Caco-2 (cell line): Measurements from ENCODE around the gene FAM174C. TPM values are rescaled to one million over a fixed set of nuclear protein-coding genes. Genes with fewer than 3 reads are reported as not detected.

ENCODE experiments used
- BruUV-seq: library from RNA; stranded (reverse); fragments of 400-500 nt; replicated peaks from 2 replicates; lab custom pipeline; 2021; lab: Mats Ljungman, UMichigan
- CTCF ChIA-PET: fragments of 300-600 bp; sonication (Branson Sonifier 250); formaldehyde crosslinking; loops from one replicate; lab custom pipeline; 2022; ENCODE audit warnings: antibody characterized with exemption; lab: Charles Lee
- POLR2A ChIA-PET: fragments of 300-600 bp; sonication (Branson Sonifier 250); formaldehyde crosslinking; loops from one replicate; lab custom pipeline; 2022; ENCODE audit warnings: antibody characterized with exemption; lab: Charles Lee
- DNase-seq, 2 experiments: peaks; one replicate each; pipeline versions ENCODE4 v3.0.0 to v3.0.0-alpha.2; 2020 to 2022
- H3K27me3 ChIP-seq: replicated peaks from 2 replicates; pipeline ENCODE4 v1.6.0; 2011; ENCODE audit warnings: low read length; ENCODE audit not compliant: control insufficient read depth, insufficient read depth
- H3K36me3 ChIP-seq: 2 replicates; pipeline ENCODE4 v1.5.1; 2011; ENCODE audit warnings: low read length; ENCODE audit not compliant: control insufficient read depth, insufficient read depth
- H3K4me1 ChIP-seq: fragments of 250-450 bp; sonication (Bioruptor Pico); 2 replicates; pipeline ENCODE4 v1.5.1; 2020; ENCODE audit warnings: mild to moderate bottlenecking
- H3K4me3 ChIP-seq: 2 replicates; pipeline ENCODE4 v1.5.1; 2011; ENCODE audit warnings: low read depth, mild to moderate bottlenecking, control low read depth, low read length
- H3K9me3 ChIP-seq: fragments of 250-450 bp; sonication (Bioruptor Pico); 2 replicates; pipeline ENCODE4 v1.5.1; 2020; ENCODE audit warnings: mild to moderate bottlenecking, moderate library complexity
- H3K27ac Mint-ChIP-seq: one replicate; pipeline ENCODE4 v1.8.0; 2022; ENCODE audit warnings: mixed read lengths; ENCODE audit not compliant: unreplicated experiment
- H3K27me3 Mint-ChIP-seq: one replicate; pipeline ENCODE4 v1.8.0; 2022; ENCODE audit warnings: mixed read lengths; ENCODE audit not compliant: insufficient read depth, unreplicated experiment
- H3K36me3 Mint-ChIP-seq: one replicate; pipeline ENCODE4 v1.8.0; 2022; ENCODE audit warnings: mild to moderate bottlenecking, mixed read lengths; ENCODE audit not compliant: insufficient read depth, unreplicated experiment
- H3K4me1 Mint-ChIP-seq: one replicate; pipeline ENCODE4 v1.8.0; 2022; ENCODE audit warnings: low read depth, mixed read lengths; ENCODE audit not compliant: unreplicated experiment
- H3K4me3 Mint-ChIP-seq: one replicate; pipeline ENCODE4 v1.8.0; 2022; ENCODE audit warnings: mild to moderate bottlenecking, moderate library complexity, mixed read lengths; ENCODE audit not compliant: unreplicated experiment
- H3K9me3 Mint-ChIP-seq: one replicate; pipeline ENCODE4 v1.8.0; 2022; ENCODE audit warnings: mixed read lengths; ENCODE audit not compliant: unreplicated experiment
- CTCF ChIP-seq, 2 experiments: fragments of 200-600 bp in 1 of 2; IDR thresholded peaks; 1 replicate in 1 of 2; 2 replicates in 1 of 2; pipeline versions ENCODE4 v1.5.1 to v1.8.0; 2011 to 2022; ENCODE audit warnings: antibody characterized with exemption in 1 of 2, control low read depth in 1 of 2, inconsistent platforms in 1 of 2, low read depth in 1 of 2, low read length in 1 of 2, mild to moderate bottlenecking in 1 of 2, moderate library complexity in 1 of 2; ENCODE audit not compliant: insufficient read depth in 1 of 2, severe bottlenecking in 1 of 2, unreplicated experiment in 1 of 2
- intact Hi-C: fragments of 100-400 bp; cut with micrococcal nuclease; formaldehyde crosslinking; loops from one replicate; pipeline ENCODE4 v1.10.0; 2022; ENCODE audit not compliant: unreplicated experiment
- total RNA-seq: library from RNA; stranded (reverse); gene quantifications from 2 replicates; pipeline ENCODE4 v1.2.3, GENCODE V29; 2022

The FAM174C gene
- total RNA-seq, 1 experiment from 2014 or later = 51.0 TPM

GRCh38 chr19:1275976-1276627 is 772 bp downstream of the FAM174C start:
- BruUV-seq = TSS peak; percentile 12
- no peak for TF ChIP-seq CTCF (IDR thresholded peaks at IDR 0.05; ENCODE audit: insufficient read depth in 1 of 2, low read depth in 1 of 2, low read length in 1 of 2, severe bottlenecking in 1 of 2, unreplicated experiment in 1 of 2)
- peak overlapping the region; percentile 83 for H3K4me3 Mint-ChIP-seq

GRCh38 chr19:1276628-1277022 is 1.3 kb downstream of the FAM174C start:
- Mint-ChIP-seq H3K27me3 (no peaks in the 10 kb centered on the region), H3K9me3 (no peaks in the 10 kb centered on the region), H3K27ac (peak overlapping the region; percentile 91), H3K4me3 (peak overlapping the region; percentile 83), H3K36me3 (peaks cover 69% of the 10 kb centered on the region), H3K4me1 (peaks cover 16% of the 10 kb centered on the region)
- Histone ChIP-seq H3K4me3 (peak overlapping the region; percentile 86), H3K4me1 (peaks cover 14% of the 10 kb centered on the region), H3K27me3 (no peaks in the 10 kb centered on the region), H3K9me3 (no peaks in the 10 kb centered on the region), H3K36me3 (peaks cover 5% of the 10 kb centered on the region)
- ChIA-PET CTCF (no interaction called here), POLR2A (no interaction called here)
- DNase-seq = no peak
- no peak for TF ChIP-seq CTCF (IDR thresholded peaks at IDR 0.05; ENCODE audit: insufficient read depth in 1 of 2, low read depth in 1 of 2, low read length in 1 of 2, severe bottlenecking in 1 of 2, unreplicated experiment in 1 of 2)
- intact Hi-C loops = loop anchor here (5.0 kb wide), 1 partner anchor 41 kb away; no protein-coding TSS in a partner anchor
- no TSS peak for BruUV-seq

More at GRCh38 chr19:1275976-1276627, 772 bp downstream of the FAM174C start:
- Mint-ChIP-seq H3K27ac (peak overlapping the region; percentile 91), H3K4me1 (peaks cover 16% of the 10 kb centered on the region), H3K9me3 (no peaks in the 10 kb centered on the region), H3K27me3 (no peaks in the 10 kb centered on the region), H3K36me3 (peaks cover 72% of the 10 kb centered on the region)
- ChIA-PET CTCF (no interaction called here), POLR2A (no interaction called here)
- Histone ChIP-seq H3K27me3 (no peaks in the 10 kb centered on the region), H3K9me3 (no peaks in the 10 kb centered on the region), H3K4me1 (peaks cover 17% of the 10 kb centered on the region), H3K4me3 (peak overlapping the region; percentile 86), H3K36me3 (peaks cover 5% of the 10 kb centered on the region)
- DNase-seq = no peak
- intact Hi-C loops = loop anchor here (5.0 kb wide), 1 partner anchor 41 kb away; no protein-coding TSS in a partner anchor

- peaks cover 16% of the 10 kb centered on the region for H3K4me1 Mint-ChIP-seq
Measured at GRCh38 chr19:1277061-1277460, 1.7 kb downstream of the FAM174C start.

More at GRCh38 chr19:1277061-1277460, 1.7 kb downstream of the FAM174C start:
- TF ChIP-seq CTCF (IDR thresholded peaks at IDR 0.05; ENCODE audit: insufficient read depth in 1 of 2, low read depth in 1 of 2, low read length in 1 of 2, severe bottlenecking in 1 of 2, unreplicated experiment in 1 of 2) = no peak
- Histone ChIP-seq H3K27me3 (no peaks in the 10 kb centered on the region), H3K36me3 (peaks cover 5% of the 10 kb centered on the region), H3K4me1 (peaks cover 14% of the 10 kb centered on the region), H3K4me3 (peak overlapping the region; percentile 86), H3K9me3 (no peaks in the 10 kb centered on the region)
- H3K27ac Mint-ChIP-seq = peak overlapping the region; percentile 91
- BruUV-seq = no TSS peak
- H3K9me3 Mint-ChIP-seq = no peaks in the 10 kb centered on the region
- intact Hi-C loops = loop anchor here (5.0 kb wide), 1 partner anchor 40 kb away; no protein-coding TSS in a partner anchor
- DNase-seq = no peak
- CTCF ChIA-PET = no interaction called here
- peaks cover 68% of the 10 kb centered on the region for H3K36me3 Mint-ChIP-seq
- peak overlapping the region; percentile 83 for H3K4me3 Mint-ChIP-seq
- POLR2A ChIA-PET = no interaction called here
- H3K27me3 Mint-ChIP-seq = no peaks in the 10 kb centered on the region
